RKO (cell line): ENCODE data around the gene TAOK1.

ENCODE experiments used
- DNase-seq: peaks from one replicate; pipeline ENCODE4 v3.0.0-alpha.2; 2016; ENCODE audit warnings: low spot score

The TAOK1 gene

GRCh38 chr17:29379084-29379991 lies 10.8 kb upstream of the TAOK1 start:
- no peak for DNase-seq

- DNase-seq = no peak
Observed at GRCh38 chr17:29383686-29384085, 6.5 kb upstream of the TAOK1 start.

GRCh38 chr17:29384901-29385300 lies 5.3 kb upstream of the TAOK1 start:
- no peak for DNase-seq

GRCh38 chr17:29386760-29387159 lies 3.4 kb upstream of the TAOK1 start:
- DNase-seq = no peak

- no peak for DNase-seq
Observed at GRCh38 chr17:29388937-29389336, 1.2 kb upstream of the TAOK1 start.

- peak; percentile 48 for DNase-seq
Observed at GRCh38 chr17:29390851-29391631, 878 bp downstream of the TAOK1 start.

- DNase-seq = peak; percentile 30
Observed at GRCh38 chr17:29393436-29393835, 3.3 kb downstream of the TAOK1 start.

GRCh38 chr17:29394761-29395160 lies 4.6 kb downstream of the TAOK1 start:
- DNase-seq = no peak

- no peak for DNase-seq
Observed at GRCh38 chr17:29396066-29396465, 5.9 kb downstream of the TAOK1 start.

- DNase-seq = no peak
Observed at GRCh38 chr17:29399634-29400033, 9.5 kb downstream of the TAOK1 start.

- DNase-seq = no peak
Observed at GRCh38 chr17:29400818-29401217, 10.7 kb downstream of the TAOK1 start.

- no peak for DNase-seq
Observed at GRCh38 chr17:29401258-29401657, 11.1 kb downstream of the TAOK1 start.

GRCh38 chr17:29407856-29408255 lies 17.7 kb downstream of the TAOK1 start:
- DNase-seq = peak; percentile 13

GRCh38 chr17:29409963-29410362 lies 19.8 kb downstream of the TAOK1 start:
- DNase-seq = no peak

- DNase-seq = peak; percentile 70
Observed at GRCh38 chr17:29412780-29413565, 22.8 kb downstream of the TAOK1 start.

GRCh38 chr17:29420128-29420527 lies 30.0 kb downstream of the TAOK1 start:
- no peak for DNase-seq

- DNase-seq = no peak
Observed at GRCh38 chr17:29430275-29430674, 40.1 kb downstream of the TAOK1 start.

- DNase-seq = no peak
Observed at GRCh38 chr17:29433541-29433940, 43.4 kb downstream of the TAOK1 start.

- no peak for DNase-seq
Observed at GRCh38 chr17:29434550-29434949, 44.4 kb downstream of the TAOK1 start.

GRCh38 chr17:29442451-29442850 lies 52.3 kb downstream of the TAOK1 start:
- no peak for DNase-seq

GRCh38 chr17:29443041-29443739 lies 53.0 kb downstream of the TAOK1 start:
- no peak for DNase-seq

GRCh38 chr17:29444589-29444988 lies 54.4 kb downstream of the TAOK1 start:
- DNase-seq = peak; percentile 44
